ENCODE data around the gene NPIPB8.
"Not testable (repeated sequence)": the region's sequence is repeated elsewhere in the genome, so short reads cannot be mapped to it uniquely, and the experiment has no call there.

NPIPB8 gene

GRCh38 chr16:28623172-28623711 is 14.6 kb upstream of the NPIPB8 start:
- DNase-seq (ENCODE audit: extremely low read depth in 1 of 2, low read depth in 1 of 2), result peak; percentile 53 to 59

GRCh38 chr16:28630905-28631304 is 7.0 kb upstream of the NPIPB8 start:
- DNase-seq (ENCODE audit: extremely low read depth in 1 of 2, low read depth in 1 of 2), result not testable (repeated sequence)

GRCh38 chr16:28636093-28636823 is 1.6 kb upstream of the NPIPB8 start:
- DNase-seq (ENCODE audit: extremely low read depth in 1 of 2, low read depth in 1 of 2), result not testable (repeated sequence)

GRCh38 chr16:28638359-28638758 is 494 bp downstream of the NPIPB8 start:
- DNase-seq (ENCODE audit: extremely low read depth in 1 of 2, low read depth in 1 of 2), result not testable (repeated sequence)

GRCh38 chr16:28639959-28640358 is 2.1 kb downstream of the NPIPB8 start:
- DNase-seq (ENCODE audit: extremely low read depth in 1 of 2, low read depth in 1 of 2), result not testable (repeated sequence)

DNA sequence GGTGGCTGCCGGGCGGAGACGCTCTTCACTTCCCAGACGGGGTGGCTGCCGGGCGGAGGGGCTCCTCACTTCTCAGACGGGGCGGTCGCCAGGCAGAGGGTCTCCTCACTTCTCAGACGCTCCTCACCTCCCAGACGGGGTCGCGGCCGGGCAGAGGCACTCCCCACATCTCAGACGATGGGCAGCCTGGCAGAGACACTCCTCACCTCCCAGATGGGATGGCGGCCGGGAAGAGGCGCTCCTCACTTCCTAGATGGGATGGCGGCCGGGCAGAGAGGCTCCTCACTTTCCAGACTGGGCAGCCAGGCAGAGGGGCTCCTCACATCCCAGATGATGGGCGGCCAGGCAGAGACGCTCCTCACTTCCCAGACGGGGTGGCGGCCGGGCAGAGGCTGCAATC is 28.4 kb downstream of the NPIPB8 start:
- not testable (repeated sequence) for DNase-seq (ENCODE audit: extremely low read depth in 1 of 2, low read depth in 1 of 2)

- DNase-seq (ENCODE audit: extremely low read depth in 1 of 2, low read depth in 1 of 2), result not testable (repeated sequence)
These were observed 29.6 kb downstream of the NPIPB8 start for GRCh38 chr16:28667480-28667879.

GRCh38 chr16:28668199-28668598 is 30.3 kb downstream of the NPIPB8 start:
- not testable (repeated sequence) for DNase-seq (ENCODE audit: extremely low read depth in 1 of 2, low read depth in 1 of 2)

GRCh38 chr16:28688327-28688952 is 50.6 kb downstream of the NPIPB8 start:
- not testable (repeated sequence) for DNase-seq (ENCODE audit: extremely low read depth in 1 of 2, low read depth in 1 of 2)

GRCh38 chr16:28689425-28689824 is 51.6 kb downstream of the NPIPB8 start:
- not testable (repeated sequence) for DNase-seq (ENCODE audit: extremely low read depth in 1 of 2, low read depth in 1 of 2)

DNA sequence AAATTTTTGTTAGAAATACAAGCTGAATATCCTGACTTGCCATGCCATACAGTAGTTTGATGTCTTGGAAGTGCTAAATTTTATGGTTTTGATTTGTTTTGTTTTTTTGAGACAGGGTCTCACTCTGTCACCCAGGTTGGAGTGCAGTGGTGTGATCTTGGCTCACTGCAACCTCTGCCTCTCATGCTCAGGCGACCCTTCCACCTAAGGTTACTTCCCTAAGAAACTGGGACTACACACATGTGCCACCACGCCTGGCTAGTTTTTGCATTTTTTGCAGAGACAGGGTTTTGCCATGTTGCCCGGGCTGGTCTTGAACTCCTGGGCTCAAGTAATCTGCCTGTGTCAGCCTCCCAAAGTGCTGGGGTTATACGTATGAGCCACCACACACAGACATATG is 53.9 kb downstream of the NPIPB8 start:
- not testable (repeated sequence) for DNase-seq (ENCODE audit: extremely low read depth in 1 of 2, low read depth in 1 of 2)

GRCh38 chr16:28693257-28693950 is 55.5 kb downstream of the NPIPB8 start:
- not testable (repeated sequence) for DNase-seq (ENCODE audit: extremely low read depth in 1 of 2, low read depth in 1 of 2)

DNA sequence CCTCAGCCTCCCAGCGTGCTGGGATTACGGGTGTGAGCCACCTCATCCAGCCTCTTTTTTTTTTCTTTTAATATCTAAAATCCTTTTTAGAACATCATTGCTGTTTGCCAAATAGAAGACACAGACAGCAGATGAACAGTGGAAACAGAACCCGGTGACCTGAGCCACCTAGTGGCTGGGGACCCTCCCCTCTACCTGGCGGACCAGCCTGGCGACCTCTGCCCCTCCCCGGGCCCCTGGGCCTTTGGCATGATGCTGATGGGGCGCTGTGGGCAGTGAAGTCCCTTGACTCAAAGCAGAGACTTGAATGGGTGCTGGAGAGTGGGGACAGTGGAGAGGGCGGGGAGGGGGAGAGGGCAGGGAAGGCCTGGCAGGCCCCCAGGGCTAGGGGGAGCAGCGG is 61.9 kb downstream of the NPIPB8 start:
- DNase-seq (ENCODE audit: extremely low read depth in 1 of 2, low read depth in 1 of 2), result not testable (repeated sequence)

GRCh38 chr16:28700349-28700748 is 62.5 kb downstream of the NPIPB8 start:
- DNase-seq (ENCODE audit: extremely low read depth in 1 of 2, low read depth in 1 of 2), result not testable (repeated sequence)

DNA sequence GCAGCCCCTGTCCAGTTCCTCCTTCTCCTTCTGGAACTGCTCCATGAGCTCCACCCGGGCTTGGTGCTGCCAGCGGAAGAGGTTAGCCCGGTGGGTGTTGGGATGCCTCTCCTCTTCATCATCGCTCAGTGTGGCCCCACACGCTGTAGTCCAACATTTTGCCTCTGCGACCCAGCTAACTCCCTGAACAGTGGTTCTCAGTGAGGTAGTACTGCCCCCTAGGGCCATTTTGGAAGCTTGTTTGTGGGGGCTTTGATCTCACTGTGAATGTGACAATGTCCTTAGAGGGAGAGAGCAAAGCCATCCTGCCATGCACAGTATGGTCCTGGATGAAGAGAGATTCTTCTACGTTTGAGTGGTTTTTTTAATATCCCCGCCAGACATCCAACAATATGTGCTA is 63.5 kb downstream of the NPIPB8 start:
- not testable (repeated sequence) for DNase-seq (ENCODE audit: extremely low read depth in 1 of 2, low read depth in 1 of 2)

- DNase-seq (ENCODE audit: extremely low read depth in 1 of 2, low read depth in 1 of 2), result not testable (repeated sequence)
These were observed 66.4 kb downstream of the NPIPB8 start for GRCh38 chr16:28704246-28704645.
